ENCODE data around the gene PSTPIP1. TPM values are rescaled to one million over a fixed set of nuclear protein-coding genes. Genes with fewer than 3 reads are reported as not detected.

Gene PSTPIP1
- total and polyA plus RNA-seq, 2 of the 8 experiments (the other 6 are each of a cell fraction or from before 2014, with no cell fraction given) = 1.6 to 1.8 TPM

DNA sequence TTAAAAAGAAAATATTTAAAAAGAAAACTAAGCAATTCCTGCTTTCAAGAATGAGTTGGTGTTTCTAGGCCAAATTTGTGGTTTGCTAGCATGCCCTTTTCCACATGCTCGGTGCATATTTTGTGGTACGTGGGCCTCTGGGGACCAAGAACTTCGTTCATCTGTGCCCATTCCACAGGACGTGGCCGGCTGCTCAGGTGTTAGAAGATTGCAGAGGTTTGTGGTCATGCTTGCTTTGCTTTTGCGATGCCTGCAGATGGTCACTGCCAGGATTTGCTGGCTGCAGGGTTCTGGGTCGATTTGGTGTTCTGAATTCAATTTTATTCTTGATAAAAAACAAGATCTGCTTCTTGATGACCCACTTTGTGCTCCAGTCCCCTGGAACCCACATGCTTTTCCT lies 7.5 kb downstream of the PSTPIP1 start (continued):
- TF ChIP-seq SIN3A (conservative IDR thresholded peaks at IDR 0.05 in 1 of 2, IDR thresholded peaks at IDR 0.05 in 1 of 2; ENCODE audit: low read depth in 1 of 2, low read length in 2 of 2) = no peak
- TF ChIP-seq YY1 (IDR thresholded peaks at IDR 0.05; ENCODE audit: low read depth, low read length) = no peak
- no peak for TF ChIP-seq CBX5 (IDR thresholded peaks at IDR 0.05; ENCODE audit: low read depth, low read length)
- TF ChIP-seq BRCA1 (IDR thresholded peaks at IDR 0.05; ENCODE audit: low read depth, low read length) = no peak
